ENCODE data around the gene GGN. TPM values are rescaled to one million over a fixed set of nuclear protein-coding genes. Genes with fewer than 3 reads are reported as not detected.

Gene GGN
- total and polyA plus RNA-seq, 2 experiments from 2014 or later = 1.8 to 2.0 TPM

GRCh38 chr19:38359242-38360021 is 28.4 kb downstream of the GGN start:
- Histone ChIP-seq H3K9me3 (ENCODE audit: low read depth) (no peaks in the 10 kb centered on the region), H3K79me2 (ENCODE audit: insufficient read depth) (no peaks in the 10 kb centered on the region), H3K4me2 (ENCODE audit: unreplicated experiment) (no peak overlapping the region), H3K9ac (no peak overlapping the region), H4K20me1 (ENCODE audit: insufficient read depth) (no peaks in the 10 kb centered on the region), H3K4me1 (ENCODE audit: insufficient read depth) (no peaks in the 10 kb centered on the region), H3K27ac (no peak overlapping the region), H2AFZ (no peak overlapping the region), H3K4me3 (no peak overlapping the region), H3K27me3 (replicated peaks; ENCODE audit: insufficient read depth) (peaks cover 21% of the 10 kb centered on the region), H3K9me2 (ENCODE audit: insufficient read depth) (no peaks in the 10 kb centered on the region), H3K36me3 (ENCODE audit: low read depth) (no peaks in the 10 kb centered on the region), H3F3A (ENCODE audit: insufficient read depth) (no peaks in the 10 kb centered on the region)
- DNase-seq = no peak
- no peak for TF ChIP-seq EZH2 (IDR thresholded peaks at IDR 0.05; ENCODE audit: insufficient read depth, poor library complexity, severe bottlenecking)
- TF ChIP-seq EZH2phosphoT487 (IDR thresholded peaks at IDR 0.05; ENCODE audit: insufficient read depth, low read depth) = no peak
- in situ Hi-C loops (cut with MboI) = no loop called here
- WGBS, 2 experiments (ENCODE audit: low coverage in 1 of 2, low lambda C conversion rate in 2 of 2, missing lambda C conversion rate in 2 of 2) = 39 to 41% methylated on average over 14 to 18 of the region's 18 CpGs

GRCh38 chr19:38358071-38358470 is 29.8 kb downstream of the GGN start:
- H3K4me1 ChIP-seq (ENCODE audit: insufficient read depth) = no peaks in the 10 kb centered on the region
- no peaks in the 10 kb centered on the region for H3K79me2 ChIP-seq (ENCODE audit: insufficient read depth)
- no peak overlapping the region for H3K27ac ChIP-seq
- DNase-seq = no peak
- no peaks in the 10 kb centered on the region for H3K36me3 ChIP-seq (ENCODE audit: low read depth)
- H4K20me1 ChIP-seq (ENCODE audit: insufficient read depth) = no peaks in the 10 kb centered on the region
- H3F3A ChIP-seq (ENCODE audit: insufficient read depth) = no peaks in the 10 kb centered on the region
- in situ Hi-C loops (cut with MboI) = no loop called here
- no peak overlapping the region for H2AFZ ChIP-seq
- TF ChIP-seq EZH2phosphoT487 (IDR thresholded peaks at IDR 0.05; ENCODE audit: insufficient read depth, low read depth) = no peak
- no peak for TF ChIP-seq EZH2 (IDR thresholded peaks at IDR 0.05; ENCODE audit: insufficient read depth, poor library complexity, severe bottlenecking)
- WGBS, 2 experiments (ENCODE audit: low coverage in 1 of 2, low lambda C conversion rate in 2 of 2, missing lambda C conversion rate in 2 of 2) = 11 to 18% methylated on average over 5 of the region's 5 CpGs
- no peak overlapping the region for H3K4me3 ChIP-seq
- H3K9me3 ChIP-seq (ENCODE audit: low read depth) = no peaks in the 10 kb centered on the region
- H3K9ac ChIP-seq = no peak overlapping the region
- H3K27me3 ChIP-seq (replicated peaks; ENCODE audit: insufficient read depth) = peaks cover 21% of the 10 kb centered on the region
- no peak overlapping the region for H3K4me2 ChIP-seq (ENCODE audit: unreplicated experiment)
- no peaks in the 10 kb centered on the region for H3K9me2 ChIP-seq (ENCODE audit: insufficient read depth)

GRCh38 chr19:38355728-38356725 is 31.8 kb downstream of the GGN start:
- peaks cover 21% of the 10 kb centered on the region for H3K27me3 ChIP-seq (replicated peaks; ENCODE audit: insufficient read depth)
- no peaks in the 10 kb centered on the region for H3K79me2 ChIP-seq (ENCODE audit: insufficient read depth)
- 53 to 59% methylated on average over 15 to 16 of the region's 16 CpGs for WGBS, 2 experiments (ENCODE audit: low coverage in 1 of 2, low lambda C conversion rate in 2 of 2, missing lambda C conversion rate in 2 of 2)
- no peaks in the 10 kb centered on the region for H4K20me1 ChIP-seq (ENCODE audit: insufficient read depth)
- no peak overlapping the region for H3K4me2 ChIP-seq (ENCODE audit: unreplicated experiment)
- no peaks in the 10 kb centered on the region for H3K36me3 ChIP-seq (ENCODE audit: low read depth)
- no peak for DNase-seq
- H3K27ac ChIP-seq = no peak overlapping the region
- H3K4me1 ChIP-seq (ENCODE audit: insufficient read depth) = no peaks in the 10 kb centered on the region
- no peak overlapping the region for H3K9ac ChIP-seq
- H3K4me3 ChIP-seq = no peak overlapping the region
- H3K9me3 ChIP-seq (ENCODE audit: low read depth) = no peaks in the 10 kb centered on the region
- no peaks in the 10 kb centered on the region for H3K9me2 ChIP-seq (ENCODE audit: insufficient read depth)
- H2AFZ ChIP-seq = no peak overlapping the region
- TF ChIP-seq EZH2phosphoT487 (IDR thresholded peaks at IDR 0.05; ENCODE audit: insufficient read depth, low read depth) (no peak), EZH2 (IDR thresholded peaks at IDR 0.05; ENCODE audit: insufficient read depth, poor library complexity, severe bottlenecking) (no peak)
- no peaks in the 10 kb centered on the region for H3F3A ChIP-seq (ENCODE audit: insufficient read depth)
- in situ Hi-C loops (cut with MboI) = no loop called here

GRCh38 chr19:38352611-38353010 is 35.2 kb downstream of the GGN start:
- H4K20me1 ChIP-seq (ENCODE audit: insufficient read depth) = no peaks in the 10 kb centered on the region
- H3K36me3 ChIP-seq (ENCODE audit: low read depth) = no peaks in the 10 kb centered on the region
- TF ChIP-seq EZH2 (IDR thresholded peaks at IDR 0.05; ENCODE audit: insufficient read depth, poor library complexity, severe bottlenecking) (no peak), EZH2phosphoT487 (IDR thresholded peaks at IDR 0.05; ENCODE audit: insufficient read depth, low read depth) (no peak)
- no peaks in the 10 kb centered on the region for H3K9me2 ChIP-seq (ENCODE audit: insufficient read depth)
- H3K27me3 ChIP-seq (replicated peaks; ENCODE audit: insufficient read depth) = no peaks in the 10 kb centered on the region; the same call in 1 of the 2 replicates
- no peak for DNase-seq
- no peak overlapping the region for H2AFZ ChIP-seq
- H3K4me3 ChIP-seq = no peak overlapping the region
- H3K4me2 ChIP-seq (ENCODE audit: unreplicated experiment) = no peak overlapping the region
- H3K9me3 ChIP-seq (ENCODE audit: low read depth) = no peaks in the 10 kb centered on the region
- H3F3A ChIP-seq (ENCODE audit: insufficient read depth) = no peaks in the 10 kb centered on the region
- no peak overlapping the region for H3K9ac ChIP-seq
- no peaks in the 10 kb centered on the region for H3K4me1 ChIP-seq (ENCODE audit: insufficient read depth)
- 42 to 44% methylated on average over 8 of the region's 8 CpGs for WGBS, 2 experiments (ENCODE audit: low coverage in 1 of 2, low lambda C conversion rate in 2 of 2, missing lambda C conversion rate in 2 of 2)
- H3K27ac ChIP-seq = no peak overlapping the region
- in situ Hi-C loops (cut with MboI) = no loop called here
- H3K79me2 ChIP-seq (ENCODE audit: insufficient read depth) = no peaks in the 10 kb centered on the region
